Fibroblast of lung (primary cell): Measurements from ENCODE around the gene HNMT.

ENCODE experiments used
- CTCF ChIP-seq, 2 donors: IDR thresholded peaks in 1 of 2; conservative IDR thresholded peaks in 1 of 2; 1 replicate in 1 of 2; 2 replicates in 1 of 2; pipeline ENCODE4 v1.5.1; 2011 to 2012; ENCODE audit warnings: low read length in 2 of 2, control low read depth in 1 of 2, inconsistent platforms in 1 of 2, low read depth in 1 of 2, mild to moderate bottlenecking in 1 of 2
- EZH2 ChIP-seq: IDR thresholded peaks from 2 replicates; pipeline ENCODE4 v1.5.1; 2012; ENCODE audit warnings: low read length, control low read depth, mild to moderate bottlenecking; ENCODE audit errors: missing control alignments

DNA sequence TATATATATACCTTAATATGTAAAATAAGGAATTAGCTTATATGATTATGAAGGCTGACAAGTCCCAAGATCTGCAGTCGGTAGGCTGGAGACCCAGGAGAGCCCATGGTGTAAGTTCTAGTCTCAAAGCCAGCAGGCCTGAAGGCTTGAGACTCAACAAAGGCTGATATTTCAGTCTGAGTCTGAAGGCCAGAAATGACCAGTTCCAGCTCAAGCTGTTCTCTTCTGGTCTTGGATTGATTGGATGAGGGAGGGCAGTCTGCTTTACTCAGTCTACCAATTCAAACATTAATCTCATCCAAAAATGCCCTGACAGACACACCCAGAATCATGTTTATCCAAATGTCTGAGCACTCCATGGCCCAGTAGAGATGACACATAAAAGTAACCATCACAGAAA lies 22.0 kb downstream of the HNMT start:
- TF ChIP-seq CTCF (conservative IDR thresholded peaks at IDR 0.05 in 1 of 2, IDR thresholded peaks at IDR 0.05 in 1 of 2; ENCODE audit: low read depth in 1 of 2, low read length in 2 of 2) (no peak), EZH2 (no peak)
